DND-41 (cell line): ENCODE results near the gene POLR2C.

Experiments
- CTCF ChIP-seq: IDR thresholded peaks from 2 replicates; pipeline ENCODE4 v1.5.1; 2012; ENCODE audit warnings: borderline replicate concordance, low read length, moderate library complexity, mild to moderate bottlenecking; ENCODE audit not compliant: poor library complexity, severe bottlenecking; ENCODE audit errors: extremely low read depth
- EZH2 ChIP-seq: IDR thresholded peaks from 3 replicates; pipeline ENCODE4 v1.6.1; 2012; ENCODE audit warnings: borderline replicate concordance, low read depth, mild to moderate bottlenecking, moderate library complexity, low read length, inconsistent platforms; ENCODE audit not compliant: severe bottlenecking

DNA sequence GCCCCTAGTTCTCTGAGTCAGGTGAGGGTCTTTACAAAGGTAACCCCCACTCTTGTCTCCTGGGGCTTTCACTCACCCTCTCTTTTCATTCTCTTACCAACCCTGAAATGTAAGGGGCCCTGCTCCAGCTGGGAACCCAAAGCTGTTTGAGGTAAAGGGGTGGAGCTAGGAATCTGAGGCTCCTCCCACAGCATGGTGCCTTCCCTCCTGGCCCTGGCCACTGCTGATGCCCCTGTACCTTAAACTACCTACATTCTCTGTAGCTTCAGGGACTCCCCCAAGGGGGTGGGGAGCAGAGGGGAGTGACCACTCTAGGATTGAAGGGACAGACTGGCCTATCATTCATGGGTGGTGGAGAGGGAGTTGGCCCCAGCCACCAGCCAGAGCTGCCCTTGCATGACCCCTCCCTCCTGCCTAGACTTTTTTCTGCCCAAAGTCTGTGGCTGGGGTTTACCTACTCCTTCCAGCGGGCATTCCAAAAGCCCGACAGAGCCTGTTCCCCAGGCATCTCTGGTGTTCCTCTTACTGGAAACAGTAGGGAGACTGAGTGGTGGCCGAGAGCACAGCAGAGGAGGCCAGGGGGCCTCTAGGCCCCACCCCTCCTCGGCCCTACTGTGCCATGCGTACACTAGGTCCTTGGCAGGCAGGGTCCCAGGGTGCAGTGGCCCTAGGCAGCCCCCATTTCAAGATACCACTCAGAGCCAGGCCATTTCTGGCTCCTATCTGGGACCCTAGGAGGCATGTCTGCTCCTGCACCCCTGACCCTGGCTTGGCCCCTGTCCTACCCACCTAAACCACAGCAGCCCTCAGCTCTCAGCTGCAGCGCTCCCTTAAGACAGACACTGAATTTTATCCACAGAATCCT lies 14.3 kb downstream of the POLR2C start:
- TF ChIP-seq CTCF (no peak), EZH2 (no peak)
